Choroid plexus epithelial cell (primary cell): ENCODE data around the gene ABTB1.
A peak's percentile ranks its signal among the peaks of the same experiment; 100 is the strongest.

Experiments
- DNase-seq: peaks from one replicate; pipeline ENCODE4 v3.0.0-alpha.2; 2010; ENCODE audit warnings: low read depth
- H3K4me3 ChIP-seq: 2 replicates; pipeline ENCODE4 v1.5.1; 2011; ENCODE audit warnings: low read depth, mild to moderate bottlenecking, control low read depth, low read length, moderate library complexity
- CTCF ChIP-seq: conservative IDR thresholded peaks from 2 replicates; pipeline ENCODE4 v1.5.1; 2011; ENCODE audit warnings: low read depth, mild to moderate bottlenecking, control low read depth, inconsistent platforms, low read length, moderate library complexity

The ABTB1 gene

DNA sequence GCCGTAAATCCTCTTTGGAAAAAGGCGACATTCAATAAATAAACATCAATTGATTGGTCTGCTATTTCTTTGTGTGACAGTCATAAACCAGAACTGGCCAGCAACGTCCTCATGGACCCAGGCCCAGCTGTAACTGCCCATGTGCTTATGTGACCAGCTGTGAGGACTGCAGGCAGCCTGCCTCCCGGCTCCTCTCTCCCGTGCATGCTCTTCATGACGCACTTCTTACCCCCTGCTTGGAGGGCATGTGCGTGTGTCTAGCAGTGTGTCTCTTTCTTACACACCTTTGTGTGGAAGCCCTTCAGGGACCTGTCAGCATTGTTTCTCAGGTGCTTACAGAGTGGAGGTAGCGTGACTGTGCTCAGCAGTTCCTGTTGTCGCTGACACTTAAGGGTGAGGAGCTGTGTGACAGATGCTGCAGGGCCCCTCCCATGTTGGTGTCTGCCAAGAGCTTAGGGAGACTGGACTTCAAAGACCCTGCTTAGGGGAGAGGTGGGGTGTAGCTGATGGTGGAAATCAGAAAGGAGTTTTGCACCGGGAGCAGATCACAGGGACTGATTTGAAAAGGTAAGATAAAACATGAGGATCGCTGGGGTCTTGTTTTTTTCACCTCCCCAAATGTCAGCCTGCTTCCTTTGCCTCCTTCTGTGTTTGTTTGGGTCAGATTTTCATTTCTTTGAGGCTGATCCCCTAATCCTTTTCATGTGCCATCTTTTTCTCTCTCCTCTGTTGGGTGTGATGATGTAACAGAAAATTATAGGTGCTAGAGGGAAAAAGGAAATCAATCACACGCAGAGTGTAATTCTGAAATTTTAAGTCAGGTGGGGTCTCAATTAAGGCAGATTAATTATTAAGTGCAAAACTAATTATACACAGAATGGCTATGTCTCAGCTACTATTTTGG, 41.7 kb upstream of the ABTB1 start:
- no peak for DNase-seq
- no peak for TF ChIP-seq CTCF
- H3K4me3 ChIP-seq: no peak overlapping the region

GRCh38 chr3:127632035-127632820, 40.5 kb upstream of the ABTB1 start:
- no peak for TF ChIP-seq CTCF
- H3K4me3 ChIP-seq: no peak overlapping the region
- DNase-seq: peak; percentile 15

- H3K4me3 ChIP-seq: no peak overlapping the region
- DNase-seq: no peak
- no peak for TF ChIP-seq CTCF
Observed at GRCh38 chr3:127634653-127635052, 38.1 kb upstream of the ABTB1 start.

DNA sequence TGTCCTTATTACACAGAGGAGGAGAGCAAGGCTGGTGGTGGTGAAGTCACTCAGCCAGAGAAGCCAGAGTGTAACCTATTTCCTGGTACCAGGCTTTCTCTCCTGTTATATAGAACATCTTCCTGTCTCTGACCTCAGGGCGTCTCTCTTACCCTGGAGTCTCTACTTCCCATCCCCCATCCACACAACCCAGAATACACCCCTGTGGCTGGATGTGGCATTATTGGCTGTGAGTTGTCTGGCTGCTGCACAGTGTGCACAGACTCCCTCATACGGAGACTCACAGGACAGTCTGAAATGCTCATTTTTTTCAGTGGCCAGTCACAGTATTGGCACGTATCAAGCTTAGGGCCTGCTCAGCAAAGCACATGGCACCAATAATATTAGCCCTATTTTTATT, 35.2 kb upstream of the ABTB1 start:
- peak; percentile 16 for DNase-seq
- TF ChIP-seq CTCF: no peak
- H3K4me3 ChIP-seq: no peak overlapping the region

DNA sequence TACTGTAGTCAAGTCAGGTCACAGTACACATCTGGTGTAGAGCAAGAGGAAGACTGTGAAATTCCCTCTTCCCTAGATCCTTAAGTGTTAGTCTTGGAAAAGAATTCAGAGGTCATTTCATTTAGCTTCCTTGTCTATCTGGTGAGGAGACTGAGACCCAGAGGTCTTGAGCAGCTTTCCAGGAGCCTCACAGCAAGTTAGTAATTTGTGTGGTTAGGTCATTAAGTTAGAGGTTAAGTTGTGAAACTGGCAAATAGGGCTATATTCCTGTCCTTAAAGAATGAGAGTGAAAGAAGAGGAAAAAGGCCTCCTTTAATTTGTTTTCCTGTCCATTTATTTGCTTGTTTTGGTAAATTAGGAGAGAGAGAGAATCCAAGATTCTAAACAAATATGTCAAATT, 34.8 kb upstream of the ABTB1 start:
- no peak for TF ChIP-seq CTCF
- no peak overlapping the region for H3K4me3 ChIP-seq
- DNase-seq: peak; percentile 21

DNA sequence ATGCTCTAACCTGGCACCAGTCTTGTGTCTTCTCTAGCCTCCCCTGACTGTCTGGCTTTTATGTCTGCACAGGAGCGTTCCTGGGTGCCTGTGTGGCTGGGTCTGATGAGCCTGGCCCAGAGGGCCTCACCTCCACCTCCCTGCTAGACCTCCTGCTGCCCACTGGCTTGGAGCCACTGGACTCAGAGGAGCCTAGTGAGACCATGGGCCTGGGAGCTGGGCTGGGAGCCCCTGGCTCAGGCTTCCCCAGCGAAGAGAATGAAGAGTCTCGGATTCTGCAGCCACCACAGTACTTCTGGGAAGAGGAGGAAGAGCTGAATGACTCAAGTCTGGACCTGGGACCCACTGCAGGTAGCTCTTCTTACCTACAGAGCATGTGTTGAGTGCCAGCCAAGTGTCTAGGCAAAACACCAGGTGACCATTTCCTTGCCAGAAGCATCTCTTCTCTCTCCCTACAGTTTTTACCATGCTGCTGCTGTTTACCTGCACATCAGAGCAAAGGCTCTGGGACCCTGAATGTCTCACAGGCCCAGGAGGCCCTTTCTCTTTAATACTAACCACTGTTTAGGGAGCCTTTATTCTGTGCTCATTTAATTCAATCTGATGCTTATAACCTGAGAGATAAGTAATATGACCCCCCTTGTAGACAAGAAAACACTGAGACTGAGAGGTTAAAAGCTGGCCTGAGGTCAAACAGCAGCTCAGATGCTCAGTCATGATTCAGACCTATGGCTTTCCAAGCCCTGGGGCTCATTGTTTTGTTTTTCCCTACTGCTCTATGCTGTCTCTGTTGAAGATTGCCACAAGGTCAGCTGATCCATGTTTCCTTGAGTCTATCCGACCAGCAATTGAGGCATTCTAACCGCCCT, 33.3 kb upstream of the ABTB1 start:
- no peak overlapping the region for H3K4me3 ChIP-seq
- no peak for TF ChIP-seq CTCF
- DNase-seq: peak; percentile 51
